GM23248 (cell line): ENCODE data around the gene NTNG1. TPM values are rescaled to one million over a fixed set of nuclear protein-coding genes. Genes with fewer than 3 reads are reported as not detected.

Experiments
- DNase-seq: peaks from one replicate; pipeline ENCODE4 v3.0.0-alpha.2; 2015
- H2AFZ ChIP-seq: fragments of 200-600 bp; sonication (generic); 2 replicates; pipeline ENCODE4 v1.6.1; 2016; ENCODE audit warnings: antibody characterized with exemption
- H3F3A ChIP-seq: fragments of 200-600 bp; sonication (generic); 2 replicates; pipeline ENCODE4 v1.6.1; 2016; ENCODE audit warnings: mild to moderate bottlenecking, antibody characterized with exemption, mixed run types; ENCODE audit not compliant: insufficient read depth
- H3K27ac ChIP-seq: fragments of 200-600 bp; sonication (generic); 2 replicates; pipeline ENCODE4 v1.5.1; 2016; ENCODE audit warnings: mild to moderate bottlenecking
- H3K27me3 ChIP-seq: fragments of 200-600 bp; sonication (generic); replicated peaks from 2 replicates; pipeline ENCODE4 v1.6.1; 2016; ENCODE audit warnings: mild to moderate bottlenecking; ENCODE audit not compliant: insufficient read depth
- H3K36me3 ChIP-seq: fragments of 200-600 bp; sonication (generic); 2 replicates; pipeline ENCODE4 v1.6.1; 2016; ENCODE audit warnings: low read depth, mild to moderate bottlenecking
- H3K4me1 ChIP-seq: fragments of 200-600 bp; sonication (generic); 2 replicates; pipeline ENCODE4 v1.6.1; 2016; ENCODE audit warnings: mild to moderate bottlenecking; ENCODE audit not compliant: insufficient read depth
- H3K4me2 ChIP-seq: fragments of 200-600 bp; sonication (generic); one replicate; pipeline ENCODE4 v1.6.1; 2016; ENCODE audit warnings: mild to moderate bottlenecking; ENCODE audit not compliant: unreplicated experiment
- H3K4me3 ChIP-seq: fragments of 200-600 bp; sonication (generic); 2 replicates; pipeline ENCODE4 v1.5.1; 2016; ENCODE audit warnings: mild to moderate bottlenecking
- H3K79me2 ChIP-seq: fragments of 200-600 bp; sonication (generic); 2 replicates; pipeline ENCODE4 v1.6.1; 2016; ENCODE audit warnings: mild to moderate bottlenecking; ENCODE audit not compliant: insufficient read depth
- H3K9ac ChIP-seq: fragments of 200-600 bp; sonication (generic); 2 replicates; pipeline ENCODE4 v1.6.1; 2016; ENCODE audit warnings: mild to moderate bottlenecking
- H3K9me2 ChIP-seq: fragments of 200-600 bp; sonication (generic); 2 replicates; pipeline ENCODE4 v1.6.1; 2016; ENCODE audit warnings: mixed run types, mild to moderate bottlenecking, moderate library complexity; ENCODE audit not compliant: insufficient read depth
- H3K9me3 ChIP-seq: fragments of 200-600 bp; sonication (generic); one replicate; pipeline ENCODE4 v1.6.1; 2017; ENCODE audit warnings: low read depth
- H4K20me1 ChIP-seq: fragments of 200-600 bp; sonication (generic); 2 replicates; pipeline ENCODE4 v1.6.0; 2016; ENCODE audit not compliant: insufficient read depth
- EZH2 ChIP-seq: fragments of 200-600 bp; sonication (generic); IDR thresholded peaks from 2 replicates; pipeline ENCODE4 v1.6.1; 2018; ENCODE audit warnings: antibody characterized with exemption, mild to moderate bottlenecking; ENCODE audit not compliant: insufficient read depth, poor library complexity, severe bottlenecking
- EZH2phosphoT487 ChIP-seq: fragments of 200-600 bp; sonication (generic); IDR thresholded peaks from 2 replicates; pipeline ENCODE4 v1.6.1; 2018; ENCODE audit warnings: antibody characterized with exemption, moderate library complexity, mild to moderate bottlenecking, low read depth; ENCODE audit not compliant: insufficient read depth
- WGBS, 2 experiments: methylation state at CpG; one replicate each; pipeline ENCODE4 v1.1.6; 2015 to 2017; ENCODE audit warnings: low lambda C conversion rate in 2 of 2, low coverage in 1 of 2; ENCODE audit errors: missing lambda C conversion rate in 2 of 2; 5-methylcytosine and 5-hydroxymethylcytosine counted together
- in situ Hi-C: fragments of 300-500 bp; cut with MboI; formaldehyde crosslinking; loops from 2 replicates; pipeline ENCODE4 v1.15.0; 2020
- polyA plus RNA-seq: library from polyadenylated mRNA; unstranded; fragments of >200 nt; fragmentation: Nextera tagmentation; extraction: Ambion mirVana; gene quantifications from 2 replicates; pipeline ENCODE4 v1.2.1, GENCODE V29; 2016
- total RNA-seq: library from RNA; depleted of rRNA; stranded (reverse); fragments of >200 nt; shearing (Covaris generic); gene quantifications from 2 replicates; pipeline ENCODE4 v1.2.3, GENCODE V29; 2014

NTNG1 gene
- total and polyA plus RNA-seq, 2 experiments from 2014 or later = 14.4 to 16.0 TPM

GRCh38 chr1:107276247-107276646 is 135.4 kb downstream of the NTNG1 start:
- Histone ChIP-seq H3K27me3 (no peaks in the 10 kb centered on the region), H3K4me3 (no peak overlapping the region), H3K9ac (no peak overlapping the region), H3K4me2 (no peak overlapping the region), H3K36me3 (no peaks in the 10 kb centered on the region), H3K27ac (no peak overlapping the region), H3F3A (no peaks in the 10 kb centered on the region), H3K9me3 (no peaks in the 10 kb centered on the region), H3K79me2 (peaks cover 4% of the 10 kb centered on the region; the same call in 1 of the 2 replicates), H4K20me1 (no peaks in the 10 kb centered on the region), H3K9me2 (no peaks in the 10 kb centered on the region), H2AFZ (no peak overlapping the region), H3K4me1 (peaks cover 14% of the 10 kb centered on the region; the same call in 1 of the 2 replicates)
- 25 to 33% methylated on average over 1 of the region's 1 CpG for WGBS, 2 experiments
- TF ChIP-seq EZH2 (no peak), EZH2phosphoT487 (no peak)
- in situ Hi-C loops = no loop called here
- no peak for DNase-seq

DNA sequence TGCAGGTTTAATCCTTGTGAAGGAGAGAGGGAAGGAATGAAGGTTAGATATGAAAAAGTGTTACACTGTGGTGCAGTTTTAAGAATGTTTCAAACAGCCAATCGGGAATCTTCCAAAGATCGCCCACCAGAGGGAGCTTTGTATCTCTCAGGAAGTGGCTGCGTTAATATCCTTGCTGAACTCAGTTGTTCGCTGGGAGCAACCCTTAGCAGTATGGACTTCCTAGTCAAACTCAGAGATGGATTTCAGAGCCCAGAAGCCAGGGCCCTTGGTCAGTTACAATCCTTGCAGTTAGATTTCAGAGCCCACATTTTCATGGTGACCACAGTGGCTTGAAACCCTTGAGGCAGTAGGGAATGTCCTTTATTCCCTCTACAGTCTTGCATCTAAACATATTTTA is 136.2 kb downstream of the NTNG1 start:
- DNase-seq = peak; percentile 84
- H3K27me3 ChIP-seq = no peaks in the 10 kb centered on the region
- no peaks in the 10 kb centered on the region for H3K9me2 ChIP-seq
- peaks cover 4% of the 10 kb centered on the region; the same call in 1 of the 2 replicates for H3K79me2 ChIP-seq
- no peaks in the 10 kb centered on the region for H3F3A ChIP-seq
- no peaks in the 10 kb centered on the region for H4K20me1 ChIP-seq
- H3K9me3 ChIP-seq = no peaks in the 10 kb centered on the region
- 9 to 12% methylated on average over 4 of the region's 4 CpGs for WGBS, 2 experiments
- peaks cover 14% of the 10 kb centered on the region; the same call in 1 of the 2 replicates for H3K4me1 ChIP-seq
- no peaks in the 10 kb centered on the region for H3K36me3 ChIP-seq
- no peak overlapping the region for H3K4me3 ChIP-seq
- H3K27ac ChIP-seq = no peak overlapping the region
- peak overlapping the region; percentile 70 for H2AFZ ChIP-seq
- TF ChIP-seq EZH2 (no peak), EZH2phosphoT487 (no peak)
- H3K9ac ChIP-seq = no peak overlapping the region
- H3K4me2 ChIP-seq = no peak overlapping the region
- in situ Hi-C loops = no loop called here

- Histone ChIP-seq H3K9me2 (no peaks in the 10 kb centered on the region), H3K27me3 (no peaks in the 10 kb centered on the region), H3K9ac (no peak overlapping the region), H3K4me3 (no peak overlapping the region), H3F3A (no peaks in the 10 kb centered on the region), H3K4me1 (no peaks in the 10 kb centered on the region), H3K27ac (no peak overlapping the region), H3K4me2 (no peak overlapping the region), H3K9me3 (no peaks in the 10 kb centered on the region), H2AFZ (no peak overlapping the region), H3K79me2 (no peaks in the 10 kb centered on the region), H3K36me3 (no peaks in the 10 kb centered on the region), H4K20me1 (no peaks in the 10 kb centered on the region)
- TF ChIP-seq EZH2phosphoT487 = no peak
- no peak for TF ChIP-seq EZH2
- DNase-seq = no peak
- in situ Hi-C loops = loop anchor here (10.0 kb wide), 1 partner anchor 459 kb away; no protein-coding TSS in a partner anchor
- WGBS, 2 experiments = 91 to 93% methylated on average over 4 of the region's 4 CpGs
These were observed 145.3 kb downstream of the NTNG1 start for GRCh38 chr1:107286125-107286524.

GRCh38 chr1:107291987-107292386 is 151.1 kb downstream of the NTNG1 start:
- no peak overlapping the region for H3K4me3 ChIP-seq
- in situ Hi-C loops = no loop called here

More at GRCh38 chr1:107291987-107292386, 151.1 kb downstream of the NTNG1 start:
- Histone ChIP-seq H3K9me3 (no peaks in the 10 kb centered on the region), H4K20me1 (no peaks in the 10 kb centered on the region), H3K4me2 (no peak overlapping the region), H3K4me1 (no peaks in the 10 kb centered on the region), H3K79me2 (no peaks in the 10 kb centered on the region), H3K27ac (no peak overlapping the region), H3K27me3 (no peaks in the 10 kb centered on the region), H3K9me2 (no peaks in the 10 kb centered on the region), H2AFZ (no peak overlapping the region), H3F3A (no peaks in the 10 kb centered on the region), H3K36me3 (no peaks in the 10 kb centered on the region), H3K9ac (no peak overlapping the region)
- no peak for TF ChIP-seq EZH2
- no peak for TF ChIP-seq EZH2phosphoT487
- DNase-seq = no peak
- 98 to 100% methylated on average over 5 of the region's 5 CpGs for WGBS, 2 experiments
